SK-N-SH (cell line): ENCODE measurements around the gene DLG2. TPM values are rescaled to one million over a fixed set of nuclear protein-coding genes. Genes with fewer than 3 reads are reported as not detected.

Experiments used
- CTCF ChIA-PET: fragments of 300-600, 350-600 bp; formaldehyde crosslinking; extraction: SDS; loops from one replicate; lab custom pipeline; 2021; lab: Yijun Ruan, JAX
- POLR2A ChIA-PET: fragments of 350-600 bp; sonication (Branson Sonifier 250); formaldehyde crosslinking; extraction: SDS; loops from one replicate; lab custom pipeline; 2020; ENCODE audit warnings: antibody characterized with exemption, inconsistent platforms; lab: Yijun Ruan, JAX
- DNase-seq: peaks from one replicate; pipeline ENCODE4 v3.0.0; 2012
- H2AFZ ChIP-seq: fragments of 200-600 bp; sonication (generic); 2 replicates; pipeline ENCODE4 v1.8.1; 2016; ENCODE audit warnings: antibody characterized with exemption, mild to moderate bottlenecking, low read depth
- H3F3A ChIP-seq: fragments of 200-600 bp; sonication (generic); replicated peaks from 2 replicates; pipeline ENCODE3; 2016; ENCODE audit warnings: antibody characterized with exemption, mild to moderate bottlenecking; ENCODE audit not compliant: insufficient read depth
- H3K27ac ChIP-seq, 2 experiments: fragments of 200-500 bp in 1 of 2; fragments of 200-600 bp in 1 of 2; sonication (Bioruptor generic) in 1 of 2; sonication (generic), shearing (Covaris generic) in 1 of 2; 2 replicates each; pipeline versions ENCODE4 v1.5.1 to v1.6.1; 2014 to 2016; ENCODE audit warnings: low read depth in 2 of 2, inconsistent platforms in 1 of 2, low read length in 1 of 2, mild to moderate bottlenecking in 1 of 2, mixed read lengths in 1 of 2
- H3K27me3 ChIP-seq: fragments of 200-600 bp; sonication (generic), shearing (Covaris generic); 2 replicates; pipeline ENCODE4 v1.6.1; 2016; ENCODE audit warnings: mixed run types; ENCODE audit not compliant: insufficient read depth
- H3K36me3 ChIP-seq, 2 experiments: fragments of 200-500 bp in 1 of 2; fragments of 200-600 bp in 1 of 2; sonication (Bioruptor generic) in 1 of 2; sonication (generic) in 1 of 2; replicated peaks in 1 of 2; 2 replicates each; pipeline versions ENCODE3 to v1.5.1; 2014 to 2016; ENCODE audit warnings: low read length in 1 of 2, mild to moderate bottlenecking in 1 of 2; ENCODE audit not compliant: insufficient read depth in 2 of 2, control insufficient read depth in 1 of 2
- H3K4me1 ChIP-seq, 2 experiments: fragments of 200-500 bp in 1 of 2; fragments of 200-600 bp in 1 of 2; sonication (Bioruptor generic) in 1 of 2; sonication (generic), shearing (Covaris generic) in 1 of 2; 2 replicates each; pipeline versions ENCODE4 v1.5.1 to v1.6.1; 2014 to 2016; ENCODE audit warnings: low read depth in 1 of 2, low read length in 1 of 2, mixed run types in 1 of 2; ENCODE audit not compliant: insufficient read depth in 2 of 2, control insufficient read depth in 1 of 2
- H3K4me2 ChIP-seq: fragments of 200-600 bp; sonication (generic), shearing (Covaris generic); 2 replicates; pipeline ENCODE4 v1.6.1; 2017; ENCODE audit warnings: mixed run types
- H3K4me3 ChIP-seq, 2 experiments: fragments of 200-500 bp in 1 of 2; fragments of 200-600 bp in 1 of 2; sonication (Bioruptor generic) in 1 of 2; sonication (generic), shearing (Covaris generic) in 1 of 2; 2 replicates each; pipeline versions ENCODE4 v1.5.1 to v1.8.1; 2014 to 2016; ENCODE audit warnings: low read depth in 2 of 2, inconsistent platforms in 1 of 2, low read length in 1 of 2, mild to moderate bottlenecking in 1 of 2, mixed read lengths in 1 of 2, moderate library complexity in 1 of 2
- H3K79me2 ChIP-seq: fragments of 200-600 bp; sonication (generic); 2 replicates; pipeline ENCODE4 v1.8.1; 2017; ENCODE audit warnings: mild to moderate bottlenecking; ENCODE audit not compliant: insufficient read depth
- H3K9ac ChIP-seq: fragments of 200-600 bp; sonication (generic); 2 replicates; pipeline ENCODE4 v1.6.1; 2017; ENCODE audit warnings: mixed run types
- H3K9me2 ChIP-seq: fragments of 200-600 bp; sonication (generic); 2 replicates; pipeline ENCODE4 v1.6.1; 2017; ENCODE audit warnings: mixed run types
- H3K9me3 ChIP-seq: fragments of 200-600 bp; sonication (generic); 2 replicates; pipeline ENCODE4 v1.6.1; 2017; ENCODE audit warnings: mixed run types, mild to moderate bottlenecking, moderate library complexity
- H4K20me1 ChIP-seq: fragments of 200-600 bp; sonication (generic); 2 replicates; pipeline ENCODE4 v1.6.1; 2017; ENCODE audit warnings: mild to moderate bottlenecking, mixed run types; ENCODE audit not compliant: insufficient read depth
- CHD2 ChIP-seq: fragments of 150-350 bp; IDR thresholded peaks from 2 replicates; pipeline ENCODE4 v1.6.1; 2018; ENCODE audit warnings: low read length; ENCODE audit not compliant: partially characterized antibody
- EP300 ChIP-seq, 2 experiments: IDR thresholded peaks; 2 replicates each; pipeline versions ENCODE4 v1.4.0 to v1.6.1; 2012; ENCODE audit warnings: borderline replicate concordance in 1 of 2, low read depth in 1 of 2, low read length in 1 of 2
- FOXJ3 ChIP-seq: sonication (generic); formaldehyde crosslinking; IDR thresholded peaks from 2 replicates; pipeline ENCODE4 v1.5.1; 2020; ENCODE audit warnings: mild to moderate bottlenecking, missing genetic modification reagents
- FOXM1 ChIP-seq: IDR thresholded peaks from 2 replicates; pipeline ENCODE4 v1.4.0; 2012; ENCODE audit warnings: low read depth, mild to moderate bottlenecking
- IRF3 ChIP-seq: fragments of 150-350 bp; IDR thresholded peaks from 2 replicates; pipeline ENCODE4 v1.6.1; 2016; ENCODE audit warnings: mild to moderate bottlenecking, low read depth, low read length
- MEF2A ChIP-seq: IDR thresholded peaks from 2 replicates; pipeline ENCODE4 v1.4.0; 2012; ENCODE audit warnings: low read depth, borderline replicate concordance
- NFIC ChIP-seq: IDR thresholded peaks from 2 replicates; pipeline ENCODE4 v1.4.0; 2012; ENCODE audit warnings: borderline replicate concordance
- NRF1 ChIP-seq: IDR thresholded peaks from 2 replicates; pipeline ENCODE4 v1.6.1; 2012; ENCODE audit warnings: low read depth, mild to moderate bottlenecking, low read length
- POLR2AphosphoS5 ChIP-seq: IDR thresholded peaks from 2 replicates; pipeline ENCODE4 v1.6.1; 2012; ENCODE audit warnings: low read depth, low read length
- RCOR1 ChIP-seq: fragments of 150-350 bp; IDR thresholded peaks from 2 replicates; pipeline ENCODE4 v1.6.1; 2017; ENCODE audit warnings: antibody characterized with exemption, low read length
- SIN3A ChIP-seq: IDR thresholded peaks from 2 replicates; pipeline ENCODE4 v1.6.1; 2012; ENCODE audit warnings: low read depth, mild to moderate bottlenecking, low read length, moderate library complexity, borderline replicate concordance
- SMC3 ChIP-seq: IDR thresholded peaks from 2 replicates; pipeline ENCODE4 v1.6.1; 2012; ENCODE audit warnings: low read depth, low read length, improper control_type of control experiment
- TCF12 ChIP-seq: IDR thresholded peaks from 2 replicates; pipeline ENCODE4 v1.4.0; 2012
- WGBS: methylation state at CpG from one replicate; pipeline ENCODE4 v1.1.6; 2017; ENCODE audit warnings: low lambda C conversion rate; 5-methylcytosine and 5-hydroxymethylcytosine counted together
- polyA plus RNA-seq, 3 experiments: library from polyadenylated mRNA; depleted of rRNA; stranded (reverse); fragments of >200 nt; gene quantifications; 2 replicates each; pipeline ENCODE4 v1.2.3, GENCODE V29; 2012
- TF ChIP-seq, protein P1 (sequence below): fragments of 150-350 bp; IDR thresholded peaks from 2 replicates; pipeline ENCODE4 v1.6.1; 2017; ENCODE audit warnings: antibody characterized with exemption, low read length, low read depth, borderline replicate concordance
- TF ChIP-seq, protein P2 (sequence below): fragments of 200-600 bp; sonication (generic); IDR thresholded peaks from 2 replicates; pipeline ENCODE4 v1.6.1; 2017; ENCODE audit warnings: antibody characterized with exemption, mild to moderate bottlenecking, moderate library complexity

Gene DLG2
- polyA plus RNA-seq, 1 of the 3 experiments (the other 2 are of a cell fraction) = 0.21 TPM

DNA sequence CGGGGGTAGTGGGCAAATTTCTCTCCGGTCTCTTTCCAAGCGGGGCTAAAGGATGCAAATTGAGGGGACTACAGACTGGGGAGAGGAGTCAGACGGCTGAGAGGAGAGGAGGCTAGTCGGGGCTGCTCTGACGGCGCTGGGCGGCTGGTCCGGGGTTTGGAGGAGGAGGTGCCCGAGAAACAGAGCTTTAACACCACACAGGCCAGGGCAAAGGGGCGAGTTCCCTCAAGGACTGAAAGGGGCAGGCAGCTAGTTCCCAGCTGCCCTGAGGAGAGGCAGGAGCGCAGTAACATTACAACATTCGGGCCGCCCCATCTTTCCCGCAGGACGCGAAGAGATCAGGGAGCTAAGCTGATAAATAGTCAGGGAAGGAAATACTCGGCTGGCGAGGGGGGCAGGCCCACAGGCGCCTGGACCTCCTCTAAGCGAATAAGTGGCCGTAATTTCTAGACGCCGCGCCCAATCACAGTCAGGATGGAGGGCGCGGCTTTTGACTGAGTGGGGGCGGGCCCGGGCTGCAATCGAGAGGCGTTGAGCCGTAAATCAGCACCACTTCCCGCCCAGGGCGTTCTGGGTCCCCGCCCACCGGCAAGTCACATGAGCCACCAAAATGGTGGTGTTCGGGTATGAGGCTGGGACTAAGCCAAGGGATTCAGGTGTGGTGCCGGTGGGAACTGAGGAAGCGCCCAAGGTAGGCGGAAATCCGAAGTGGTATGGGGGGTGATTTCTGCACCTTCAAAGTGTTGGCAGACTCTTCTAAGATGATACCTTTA is 1.0 kb upstream of the DLG2 start, which contains the start of gene TMEM126B (continued):
- no peak for TF ChIP-seq SMC3
- TF ChIP-seq CHD2 = no peak
- no peak for TF ChIP-seq MEF2A
- TF ChIP-seq, protein P1, sequence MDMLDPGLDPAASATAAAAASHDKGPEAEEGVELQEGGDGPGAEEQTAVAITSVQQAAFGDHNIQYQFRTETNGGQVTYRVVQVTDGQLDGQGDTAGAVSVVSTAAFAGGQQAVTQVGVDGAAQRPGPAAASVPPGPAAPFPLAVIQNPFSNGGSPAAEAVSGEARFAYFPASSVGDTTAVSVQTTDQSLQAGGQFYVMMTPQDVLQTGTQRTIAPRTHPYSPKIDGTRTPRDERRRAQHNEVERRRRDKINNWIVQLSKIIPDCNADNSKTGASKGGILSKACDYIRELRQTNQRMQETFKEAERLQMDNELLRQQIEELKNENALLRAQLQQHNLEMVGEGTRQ = peak; percentile 73

GRCh38 chr11:85626496-85626895 is 648 bp downstream of the DLG2 start:
- Histone ChIP-seq H3K79me2 (peaks cover 31% of the 10 kb centered on the region), H3F3A (no peaks in the 10 kb centered on the region), H3K27me3 (no peaks in the 10 kb centered on the region), H2AFZ (peak overlapping the region; percentile 78), H3K4me1 (peaks cover 0 to 3% of the 10 kb centered on the region in 2 experiments; a peak in 3 of 4 replicates), H3K36me3 (peaks cover 4 to 7% of the 10 kb centered on the region in 2 experiments), H3K4me2 (peak overlapping the region; percentile 82), H3K9ac (no peak overlapping the region), H3K27ac (no peak overlapping the region; a peak in 1 of 4 replicates), H4K20me1 (no peaks in the 10 kb centered on the region), H3K9me3 (no peaks in the 10 kb centered on the region), H3K9me2 (no peaks in the 10 kb centered on the region), H3K4me3 (peak overlapping the region in 1 of 2 experiments; percentile 72; a peak in 1 of 4 replicates)
- TF ChIP-seq SIN3A (no peak), IRF3 (no peak), FOXM1 (no peak)
- TF ChIP-seq, protein P2, sequence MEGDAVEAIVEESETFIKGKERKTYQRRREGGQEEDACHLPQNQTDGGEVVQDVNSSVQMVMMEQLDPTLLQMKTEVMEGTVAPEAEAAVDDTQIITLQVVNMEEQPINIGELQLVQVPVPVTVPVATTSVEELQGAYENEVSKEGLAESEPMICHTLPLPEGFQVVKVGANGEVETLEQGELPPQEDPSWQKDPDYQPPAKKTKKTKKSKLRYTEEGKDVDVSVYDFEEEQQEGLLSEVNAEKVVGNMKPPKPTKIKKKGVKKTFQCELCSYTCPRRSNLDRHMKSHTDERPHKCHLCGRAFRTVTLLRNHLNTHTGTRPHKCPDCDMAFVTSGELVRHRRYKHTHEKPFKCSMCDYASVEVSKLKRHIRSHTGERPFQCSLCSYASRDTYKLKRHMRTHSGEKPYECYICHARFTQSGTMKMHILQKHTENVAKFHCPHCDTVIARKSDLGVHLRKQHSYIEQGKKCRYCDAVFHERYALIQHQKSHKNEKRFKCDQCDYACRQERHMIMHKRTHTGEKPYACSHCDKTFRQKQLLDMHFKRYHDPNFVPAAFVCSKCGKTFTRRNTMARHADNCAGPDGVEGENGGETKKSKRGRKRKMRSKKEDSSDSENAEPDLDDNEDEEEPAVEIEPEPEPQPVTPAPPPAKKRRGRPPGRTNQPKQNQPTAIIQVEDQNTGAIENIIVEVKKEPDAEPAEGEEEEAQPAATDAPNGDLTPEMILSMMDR = no peak
- no peak for DNase-seq
- WGBS = 86% methylated on average over 2 of the region's 2 CpGs
- ChIA-PET POLR2A (no interaction called here), CTCF (interaction anchor here (0.8 to 1.4 kb wide), 2 partner anchors 9 to 37 kb away, joined by 3 to 4 read pairs; no protein-coding TSS in a partner anchor)

GRCh38 chr11:85620256-85620655 is 6.9 kb downstream of the DLG2 start:
- Histone ChIP-seq H3F3A (no peaks in the 10 kb centered on the region), H4K20me1 (no peaks in the 10 kb centered on the region), H3K27ac (no peak overlapping the region), H3K27me3 (no peaks in the 10 kb centered on the region), H3K4me3 (no peak overlapping the region), H3K36me3 (no peaks in the 10 kb centered on the region), H3K79me2 (no peaks in the 10 kb centered on the region), H3K9me3 (no peaks in the 10 kb centered on the region), H3K9me2 (no peaks in the 10 kb centered on the region), H3K9ac (no peak overlapping the region), H3K4me1 (no peaks in the 10 kb centered on the region), H3K4me2 (no peak overlapping the region), H2AFZ (no peak overlapping the region)
- ChIA-PET CTCF (interaction anchor here (0.6 to 1.4 kb wide), 2 partner anchors 190 to 833 kb away, joined by 3 read pairs; no protein-coding TSS in a partner anchor), POLR2A (no interaction called here)
- 85% methylated on average over 3 of the region's 3 CpGs for WGBS
- DNase-seq = no peak
- TF ChIP-seq MEF2A (no peak), RCOR1 (no peak), POLR2AphosphoS5 (no peak), FOXJ3 (CRISPR knock-in tag) (no peak), NFIC (no peak), NRF1 (no peak), SIN3A (no peak), CHD2 (no peak), EP300 (IDR thresholded peaks at IDR 0.05; ENCODE audit: borderline replicate concordance in 1 of 2, low read depth in 1 of 2, low read length in 1 of 2) (no peak), TCF12 (no peak)
- TF ChIP-seq, protein P2 = no peak
